GM12891 (cell line): ENCODE results near the gene GDA.

Source experiments
- PAX5 ChIP-seq: IDR thresholded peaks from 2 replicates; pipeline ENCODE4 v1.6.1; 2011; ENCODE audit warnings: low read length, moderate library complexity, mild to moderate bottlenecking; ENCODE audit not compliant: insufficient read depth, severe bottlenecking
- POLR2A ChIP-seq: IDR thresholded peaks from 2 replicates; pipeline ENCODE4 v1.6.1; 2011; ENCODE audit warnings: low read depth, low read length, control low read depth
- POLR2AphosphoS5 ChIP-seq: IDR thresholded peaks from 2 replicates; pipeline ENCODE4 v1.6.1; 2011; ENCODE audit warnings: low read depth, low read length, control low read depth
- TAF1 ChIP-seq: IDR thresholded peaks from 2 replicates; pipeline ENCODE4 v1.6.1; 2011; ENCODE audit warnings: low read depth, low read length, control low read depth

DNA sequence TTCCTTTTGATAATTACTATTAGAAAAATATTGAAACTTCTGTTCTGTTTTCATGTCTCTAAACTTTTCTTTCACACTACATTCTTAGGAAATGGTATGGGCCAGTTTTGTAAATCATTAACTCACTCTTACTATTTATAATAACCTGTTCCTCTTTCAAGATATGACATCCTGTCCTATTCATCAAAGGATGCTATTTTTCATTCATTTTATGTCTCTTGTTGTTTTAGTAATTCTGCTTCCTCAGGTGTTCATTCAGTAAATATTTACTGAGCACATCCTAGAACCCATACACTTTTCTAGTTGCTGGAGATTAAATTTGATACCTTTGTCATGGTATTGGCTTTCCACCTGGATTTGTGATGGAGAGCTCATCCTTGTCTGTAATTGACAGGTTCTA, 58.0 kb downstream of the GDA start:
- TF ChIP-seq POLR2AphosphoS5 (no peak), POLR2A (no peak), TAF1 (no peak), PAX5 (no peak)
